ENCODE data around the gene TMEM164. TPM values are rescaled to one million over a fixed set of nuclear protein-coding genes. Genes with fewer than 3 reads are reported as not detected.

TMEM164 gene
- total and polyA plus RNA-seq, 2 of the 4 experiments (the other 2 are of a cell fraction) = 6.3 to 7.1 TPM

DNA sequence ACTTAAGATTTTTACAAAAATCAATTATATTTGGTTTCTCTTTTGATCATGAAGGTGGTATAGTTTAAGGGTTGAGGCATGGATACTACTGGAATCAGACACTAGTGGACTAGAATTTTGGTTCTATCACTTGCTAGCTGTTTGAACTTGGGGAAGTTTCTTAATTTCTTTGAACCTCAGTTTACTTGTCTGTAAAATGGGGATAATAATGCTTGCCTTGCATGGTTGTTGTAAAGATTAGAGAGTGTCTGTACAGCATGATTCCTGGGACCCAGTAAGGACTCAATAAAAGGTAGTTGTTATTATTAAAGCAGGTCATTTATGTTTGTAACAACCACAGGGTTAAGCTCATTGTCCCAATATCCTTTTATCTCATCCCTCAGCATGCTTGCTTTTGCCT is 36.0 kb downstream of the TMEM164 start:
- Histone ChIP-seq H2BK120ac (ENCODE audit: low read depth, low read length) (no peak overlapping the region), H2AK9ac (replicated peaks; ENCODE audit: low read depth, low read length, poor library complexity) (no peak overlapping the region), H2BK5ac (ENCODE audit: low read depth, low read length, poor library complexity, severe bottlenecking) (no peak overlapping the region), H2BK20ac (ENCODE audit: low read depth, low read length) (no peak overlapping the region), H3K4me2 (ENCODE audit: low read depth, low read length) (no peak overlapping the region), H3K27ac (ENCODE audit: insufficient read depth, low read length) (no peak overlapping the region), H3K18ac (ENCODE audit: low read depth, low read length) (no peak overlapping the region), H3K4ac (ENCODE audit: low read depth, low read length) (no peak overlapping the region), H3K14ac (replicated peaks; ENCODE audit: low read depth, low read length) (no peak overlapping the region), H3K23ac (ENCODE audit: low read depth, low read length) (no peak overlapping the region), H3K4me3 (ENCODE audit: insufficient read depth, low read depth, low read length) (no peak overlapping the region), H4K91ac (ENCODE audit: insufficient read depth, low read depth, low read length) (no peak overlapping the region), H3K9ac (ENCODE audit: low read depth, low read length) (no peak overlapping the region), H3K9me3 (ENCODE audit: control insufficient read depth, insufficient read depth, low read length) (no peaks in the 10 kb centered on the region), H3K36me3 (ENCODE audit: control insufficient read depth, insufficient read depth, low read length) (no peaks in the 10 kb centered on the region), H3K9me1 (ENCODE audit: insufficient read depth, low read length) (peaks cover 4% of the 10 kb centered on the region; the same call in 1 of the 2 replicates), H3K56ac (ENCODE audit: extremely low read depth, insufficient read depth, low read length) (no peak overlapping the region), H4K5ac (ENCODE audit: low read depth, low read length) (no peak overlapping the region), H3K4me1 (ENCODE audit: control insufficient read depth, insufficient read depth, low read length) (no peaks in the 10 kb centered on the region; the same call in 1 of the 2 replicates), H2AFZ (replicated peaks; ENCODE audit: low read length, poor library complexity) (no peak overlapping the region), H3K27me3 (ENCODE audit: control insufficient read depth, insufficient read depth, low read length) (peaks cover 2% of the 10 kb centered on the region), H4K20me1 (ENCODE audit: insufficient read depth, low read length) (no peaks in the 10 kb centered on the region), H3K79me1 (ENCODE audit: low read depth in 1 of 2, low read length in 2 of 2) (no peaks in the 10 kb centered on the region), H2AK5ac (ENCODE audit: low read depth, low read length) (no peak overlapping the region), H2BK15ac (ENCODE audit: low read depth, low read length) (no peak overlapping the region), H4K8ac (ENCODE audit: low read depth in 2 of 2, low read length in 2 of 2) (no peak overlapping the region)
- ATAC-seq (ENCODE audit: low read depth) (no peak), DNase-seq (no peak)
- no TSS peak for BruUV-seq (replicated peaks)
- ChIA-PET CTCF (no interaction called here), POLR2A (ENCODE audit: unreplicated experiment) (no interaction called here)
- in situ Hi-C loops (cut with MboI; ENCODE audit: low sequenced_read_pairs) = no loop called here
- intact Hi-C loops (cut with micrococcal nuclease) = no loop called here
- dilution Hi-C loops (cut with HindIII; ENCODE audit: low sequenced_read_pairs, unreplicated experiment) = no loop called here
- TF ChIP-seq RAD21 (IDR thresholded peaks at IDR 0.05; ENCODE audit: low read length) = no peak
- TF ChIP-seq, protein P1, sequence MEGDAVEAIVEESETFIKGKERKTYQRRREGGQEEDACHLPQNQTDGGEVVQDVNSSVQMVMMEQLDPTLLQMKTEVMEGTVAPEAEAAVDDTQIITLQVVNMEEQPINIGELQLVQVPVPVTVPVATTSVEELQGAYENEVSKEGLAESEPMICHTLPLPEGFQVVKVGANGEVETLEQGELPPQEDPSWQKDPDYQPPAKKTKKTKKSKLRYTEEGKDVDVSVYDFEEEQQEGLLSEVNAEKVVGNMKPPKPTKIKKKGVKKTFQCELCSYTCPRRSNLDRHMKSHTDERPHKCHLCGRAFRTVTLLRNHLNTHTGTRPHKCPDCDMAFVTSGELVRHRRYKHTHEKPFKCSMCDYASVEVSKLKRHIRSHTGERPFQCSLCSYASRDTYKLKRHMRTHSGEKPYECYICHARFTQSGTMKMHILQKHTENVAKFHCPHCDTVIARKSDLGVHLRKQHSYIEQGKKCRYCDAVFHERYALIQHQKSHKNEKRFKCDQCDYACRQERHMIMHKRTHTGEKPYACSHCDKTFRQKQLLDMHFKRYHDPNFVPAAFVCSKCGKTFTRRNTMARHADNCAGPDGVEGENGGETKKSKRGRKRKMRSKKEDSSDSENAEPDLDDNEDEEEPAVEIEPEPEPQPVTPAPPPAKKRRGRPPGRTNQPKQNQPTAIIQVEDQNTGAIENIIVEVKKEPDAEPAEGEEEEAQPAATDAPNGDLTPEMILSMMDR (conservative IDR thresholded peaks at IDR 0.05; ENCODE audit: low read depth, low read length) = no peak
- TF ChIP-seq RFX5 (IDR thresholded peaks at IDR 0.05; ENCODE audit: low read depth, low read length) = no peak

Data from IMR-90 (cell line).